ENCODE results near the gene RING1.

RING1 gene

DNA sequence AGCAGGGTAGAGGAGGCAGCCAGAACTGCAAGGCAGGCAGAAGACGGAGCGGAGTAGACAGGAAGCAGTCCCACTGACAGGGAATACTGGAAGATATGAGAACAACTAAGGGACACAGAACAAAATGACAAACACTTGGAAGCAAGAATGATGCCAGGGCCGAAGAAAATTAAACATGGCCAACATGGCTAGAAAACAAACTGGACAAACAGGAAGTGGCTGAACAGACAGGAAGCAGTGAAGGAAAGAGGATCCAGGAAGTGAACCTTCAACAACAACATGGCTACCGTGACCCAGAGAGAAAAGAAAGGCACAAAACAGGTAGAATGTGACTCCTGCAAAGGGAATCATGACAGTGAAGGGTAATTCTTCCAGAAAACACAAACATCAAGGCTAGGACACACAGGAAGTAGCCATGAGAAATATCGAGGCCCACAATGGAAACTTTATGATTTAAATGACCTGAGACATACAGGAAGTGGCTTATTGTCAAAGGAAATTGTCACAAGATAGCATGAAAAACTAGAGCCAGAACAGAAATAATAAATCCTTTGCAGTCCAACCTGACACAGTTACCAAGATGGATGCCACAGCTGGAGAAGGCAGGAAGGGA, 25.1 kb upstream of the RING1 start:
- H3K4me2 ChIP-seq (ENCODE audit: low read length), result no peak overlapping the region

GRCh38 chr6:33185190-33185589, 23.1 kb upstream of the RING1 start:
- Histone ChIP-seq H3K27me3 (ENCODE audit: control insufficient read depth, insufficient read depth, low read length) (no peaks in the 10 kb centered on the region), H3K4me3 (ENCODE audit: low read depth, low read length) (no peak overlapping the region), H3K4me2 (ENCODE audit: low read length) (no peak overlapping the region), H3K36me3 (ENCODE audit: control insufficient read depth, insufficient read depth, low read length) (no peaks in the 10 kb centered on the region), H3K79me2 (no peaks in the 10 kb centered on the region), H3K4me1 (peaks cover under 1% of the 10 kb centered on the region), H3K27ac (no peak overlapping the region), H3K9me3 (ENCODE audit: control insufficient read depth, low read length) (no peaks in the 10 kb centered on the region), H3K9ac (no peak overlapping the region), H2AFZ (no peak overlapping the region)
- TF ChIP-seq, protein P1, sequence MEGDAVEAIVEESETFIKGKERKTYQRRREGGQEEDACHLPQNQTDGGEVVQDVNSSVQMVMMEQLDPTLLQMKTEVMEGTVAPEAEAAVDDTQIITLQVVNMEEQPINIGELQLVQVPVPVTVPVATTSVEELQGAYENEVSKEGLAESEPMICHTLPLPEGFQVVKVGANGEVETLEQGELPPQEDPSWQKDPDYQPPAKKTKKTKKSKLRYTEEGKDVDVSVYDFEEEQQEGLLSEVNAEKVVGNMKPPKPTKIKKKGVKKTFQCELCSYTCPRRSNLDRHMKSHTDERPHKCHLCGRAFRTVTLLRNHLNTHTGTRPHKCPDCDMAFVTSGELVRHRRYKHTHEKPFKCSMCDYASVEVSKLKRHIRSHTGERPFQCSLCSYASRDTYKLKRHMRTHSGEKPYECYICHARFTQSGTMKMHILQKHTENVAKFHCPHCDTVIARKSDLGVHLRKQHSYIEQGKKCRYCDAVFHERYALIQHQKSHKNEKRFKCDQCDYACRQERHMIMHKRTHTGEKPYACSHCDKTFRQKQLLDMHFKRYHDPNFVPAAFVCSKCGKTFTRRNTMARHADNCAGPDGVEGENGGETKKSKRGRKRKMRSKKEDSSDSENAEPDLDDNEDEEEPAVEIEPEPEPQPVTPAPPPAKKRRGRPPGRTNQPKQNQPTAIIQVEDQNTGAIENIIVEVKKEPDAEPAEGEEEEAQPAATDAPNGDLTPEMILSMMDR (IDR thresholded peaks at IDR 0.05), result no peak

More for the DNA sequence above, 25.1 kb upstream of the RING1 start:
- no peak overlapping the region for H3K9ac ChIP-seq
- peaks cover 5% of the 10 kb centered on the region for H3K4me1 ChIP-seq
- no peaks in the 10 kb centered on the region for H3K79me2 ChIP-seq
- H3K4me3 ChIP-seq (ENCODE audit: low read depth, low read length), result no peak overlapping the region
- no peaks in the 10 kb centered on the region for H3K27me3 ChIP-seq (ENCODE audit: control insufficient read depth, insufficient read depth, low read length)
- H2AFZ ChIP-seq, result peak overlapping the region; percentile 53
- no peaks in the 10 kb centered on the region for H3K36me3 ChIP-seq (ENCODE audit: control insufficient read depth, insufficient read depth, low read length)
- no peaks in the 10 kb centered on the region for H3K9me3 ChIP-seq (ENCODE audit: control insufficient read depth, low read length)
- TF ChIP-seq, protein P1 (IDR thresholded peaks at IDR 0.05), result no peak
- no peak overlapping the region for H3K27ac ChIP-seq

GRCh38 chr6:33185654-33186187, 22.6 kb upstream of the RING1 start:
- TF ChIP-seq, protein P1 (IDR thresholded peaks at IDR 0.05), result no peak
- Histone ChIP-seq H3K36me3 (ENCODE audit: control insufficient read depth, insufficient read depth, low read length) (no peaks in the 10 kb centered on the region), H3K4me3 (ENCODE audit: low read depth, low read length) (no peak overlapping the region), H3K9ac (no peak overlapping the region), H3K4me1 (no peaks in the 10 kb centered on the region), H2AFZ (no peak overlapping the region), H3K9me3 (ENCODE audit: control insufficient read depth, low read length) (no peaks in the 10 kb centered on the region), H3K27me3 (ENCODE audit: control insufficient read depth, insufficient read depth, low read length) (no peaks in the 10 kb centered on the region), H3K79me2 (no peaks in the 10 kb centered on the region), H3K4me2 (ENCODE audit: low read length) (no peak overlapping the region), H3K27ac (no peak overlapping the region)

DNA sequence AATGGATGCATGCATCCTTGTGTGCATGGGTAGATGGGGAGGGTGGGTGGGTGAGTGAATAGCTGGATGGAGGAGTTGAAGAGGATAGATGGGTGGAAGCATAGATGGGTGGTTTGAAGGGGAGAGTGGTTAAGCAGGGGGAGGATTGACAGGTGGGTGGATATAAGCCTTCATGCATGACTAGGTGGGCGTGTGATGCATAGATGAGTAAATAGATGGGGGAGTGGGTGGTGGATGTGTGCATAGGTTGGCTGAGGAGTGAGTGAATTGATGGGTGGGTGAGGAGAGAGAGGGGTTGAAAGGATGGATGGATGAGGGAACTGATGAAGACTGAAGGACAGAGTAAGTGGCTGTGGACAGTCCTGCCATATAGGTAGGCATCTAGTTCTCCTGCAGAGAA, 20.5 kb upstream of the RING1 start:
- peaks cover 17% of the 10 kb centered on the region for H3K4me1 ChIP-seq
- H3K9me3 ChIP-seq (ENCODE audit: control insufficient read depth, low read length), result no peaks in the 10 kb centered on the region
- H3K27ac ChIP-seq, result no peak overlapping the region
- no peak overlapping the region for H3K4me2 ChIP-seq (ENCODE audit: low read length)
- no peak overlapping the region for H3K9ac ChIP-seq
- no peaks in the 10 kb centered on the region for H3K27me3 ChIP-seq (ENCODE audit: control insufficient read depth, insufficient read depth, low read length)
- H2AFZ ChIP-seq, result no peak overlapping the region
- H3K36me3 ChIP-seq (ENCODE audit: control insufficient read depth, insufficient read depth, low read length), result no peaks in the 10 kb centered on the region
- TF ChIP-seq, protein P1 (IDR thresholded peaks at IDR 0.05), result no peak
- H3K4me3 ChIP-seq (ENCODE audit: low read depth, low read length), result no peak overlapping the region
- H3K79me2 ChIP-seq, result no peaks in the 10 kb centered on the region

DNA sequence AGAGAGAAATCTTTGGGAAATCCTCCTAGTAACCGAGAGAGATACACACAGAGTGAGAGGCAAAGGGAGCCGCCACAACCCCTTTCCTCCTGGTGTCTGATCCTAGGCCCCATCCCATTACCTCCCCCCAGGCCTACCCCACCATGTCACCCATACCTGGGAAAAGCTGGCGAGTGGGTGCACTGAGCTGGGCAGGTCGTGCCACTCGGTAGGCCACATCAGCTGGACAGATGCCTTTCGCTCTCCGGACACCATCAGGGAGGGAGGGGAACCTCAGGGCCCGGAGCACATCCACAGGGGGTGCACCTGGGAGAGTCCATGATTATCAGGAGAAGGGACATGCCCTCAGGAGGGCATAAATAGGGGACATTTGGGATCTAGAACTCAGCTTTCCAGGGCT, 19.1 kb upstream of the RING1 start:
- TF ChIP-seq, protein P1 (IDR thresholded peaks at IDR 0.05), result no peak
- Histone ChIP-seq H3K9me3 (ENCODE audit: control insufficient read depth, low read length) (no peaks in the 10 kb centered on the region), H3K79me2 (no peaks in the 10 kb centered on the region), H3K36me3 (ENCODE audit: control insufficient read depth, insufficient read depth, low read length) (no peaks in the 10 kb centered on the region), H3K4me1 (peaks cover 22% of the 10 kb centered on the region), H3K4me3 (ENCODE audit: low read depth, low read length) (no peak overlapping the region), H3K9ac (no peak overlapping the region), H2AFZ (no peak overlapping the region), H3K27me3 (ENCODE audit: control insufficient read depth, insufficient read depth, low read length) (no peaks in the 10 kb centered on the region), H3K4me2 (ENCODE audit: low read length) (no peak overlapping the region), H3K27ac (no peak overlapping the region)
